GM13977 (cell line): ENCODE data around the gene ANO5.

Source experiments
- DNase-seq: peaks from one replicate; pipeline ENCODE4 v3.0.0; 2012; ENCODE audit warnings: low spot score
- in situ Hi-C: fragments of 300-500 bp; cut with MboI; formaldehyde crosslinking; loops from one replicate; pipeline ENCODE4 v1.12.0; 2022; ENCODE audit warnings: low sequenced_read_pairs, low pct_unique_long_range_greater_than_20kb, mixed read lengths, inconsistent platforms; ENCODE audit not compliant: unreplicated experiment
- TF ChIP-seq, protein P1 (sequence below): IDR thresholded peaks from 2 replicates; pipeline ENCODE4 v1.5.1; 2012; ENCODE audit warnings: mild to moderate bottlenecking, control low read depth; ENCODE audit not compliant: insufficient read depth; ENCODE audit errors: extremely low read depth, missing control alignments

The ANO5 gene

DNA sequence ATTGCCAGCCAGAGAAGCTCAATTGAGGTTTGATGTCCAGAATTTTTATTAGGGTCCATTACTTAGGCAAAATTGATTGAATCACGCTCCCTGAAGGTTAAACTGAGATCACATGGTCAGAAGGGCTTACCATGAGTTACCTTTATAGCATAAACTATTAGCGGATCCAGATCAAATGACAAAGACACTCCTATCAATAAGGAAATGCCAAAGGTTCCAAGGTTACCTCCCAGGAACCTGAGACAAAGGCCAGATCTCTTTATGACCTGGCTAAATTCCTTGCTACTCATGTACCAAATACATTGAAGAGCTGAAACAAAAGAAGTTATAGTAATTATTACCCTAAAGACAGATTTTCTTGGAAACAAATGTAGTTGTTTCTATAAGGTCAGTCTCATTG lies 27.8 kb upstream of the ANO5 start:
- in situ Hi-C loops = loop anchor here (10.0 kb wide), 1 partner anchor 140 kb away; no protein-coding TSS in a partner anchor
- TF ChIP-seq, protein P1, sequence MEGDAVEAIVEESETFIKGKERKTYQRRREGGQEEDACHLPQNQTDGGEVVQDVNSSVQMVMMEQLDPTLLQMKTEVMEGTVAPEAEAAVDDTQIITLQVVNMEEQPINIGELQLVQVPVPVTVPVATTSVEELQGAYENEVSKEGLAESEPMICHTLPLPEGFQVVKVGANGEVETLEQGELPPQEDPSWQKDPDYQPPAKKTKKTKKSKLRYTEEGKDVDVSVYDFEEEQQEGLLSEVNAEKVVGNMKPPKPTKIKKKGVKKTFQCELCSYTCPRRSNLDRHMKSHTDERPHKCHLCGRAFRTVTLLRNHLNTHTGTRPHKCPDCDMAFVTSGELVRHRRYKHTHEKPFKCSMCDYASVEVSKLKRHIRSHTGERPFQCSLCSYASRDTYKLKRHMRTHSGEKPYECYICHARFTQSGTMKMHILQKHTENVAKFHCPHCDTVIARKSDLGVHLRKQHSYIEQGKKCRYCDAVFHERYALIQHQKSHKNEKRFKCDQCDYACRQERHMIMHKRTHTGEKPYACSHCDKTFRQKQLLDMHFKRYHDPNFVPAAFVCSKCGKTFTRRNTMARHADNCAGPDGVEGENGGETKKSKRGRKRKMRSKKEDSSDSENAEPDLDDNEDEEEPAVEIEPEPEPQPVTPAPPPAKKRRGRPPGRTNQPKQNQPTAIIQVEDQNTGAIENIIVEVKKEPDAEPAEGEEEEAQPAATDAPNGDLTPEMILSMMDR = no peak
- DNase-seq = no peak

DNA sequence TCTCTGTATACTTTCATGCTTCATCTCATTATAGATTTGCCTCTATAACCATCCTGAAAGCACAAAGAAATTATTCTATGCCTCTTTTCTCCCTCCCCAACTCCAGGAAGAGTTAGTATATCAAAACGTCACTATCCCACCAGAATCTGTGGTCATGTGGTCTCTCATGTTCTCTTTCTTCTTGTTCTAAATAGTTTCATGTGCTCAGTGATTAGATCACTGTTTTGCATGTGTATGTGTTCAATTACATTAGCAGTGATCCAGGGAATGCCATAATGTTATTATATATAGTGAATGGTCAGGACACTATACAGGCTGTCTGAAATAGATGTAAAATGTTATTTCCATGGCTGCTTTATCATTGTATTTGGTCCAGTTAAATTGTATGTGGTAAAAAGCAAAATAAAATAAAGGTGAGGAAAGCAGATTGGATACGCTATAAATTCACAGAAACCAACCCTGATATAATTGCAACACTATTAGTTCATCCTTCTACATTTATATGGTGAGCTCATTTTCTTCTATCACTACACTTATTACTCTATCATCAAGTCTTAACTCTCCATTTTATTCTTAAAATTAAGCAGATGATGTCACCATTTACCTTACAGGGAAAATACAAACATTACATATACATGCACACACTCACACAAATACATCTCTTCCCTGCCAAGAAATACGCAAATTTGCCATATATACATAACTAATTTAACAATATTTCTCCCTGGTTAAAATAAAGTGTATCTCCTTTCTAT lies 26.9 kb upstream of the ANO5 start:
- in situ Hi-C loops = loop anchor here (10.0 kb wide), 1 partner anchor 139 kb away; no protein-coding TSS in a partner anchor
- TF ChIP-seq, protein P1 = no peak
- no peak for DNase-seq

DNA sequence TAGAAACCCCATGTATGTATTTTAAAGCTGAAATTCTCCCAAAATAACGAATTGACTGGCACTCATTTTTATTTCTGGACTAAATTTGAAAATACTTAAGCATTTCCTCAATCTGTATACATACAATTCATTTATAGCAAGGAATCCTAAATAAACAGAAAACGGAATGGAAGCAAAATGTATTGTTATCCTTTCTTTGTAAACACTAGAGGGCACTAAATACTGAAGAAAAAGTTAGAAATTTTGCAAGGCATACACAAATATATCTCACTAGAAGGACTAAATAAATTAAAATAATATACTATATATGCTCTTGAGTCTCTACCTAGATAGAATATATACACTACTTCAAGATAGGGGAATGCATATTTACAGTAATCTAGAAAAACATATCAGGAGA lies 23.1 kb upstream of the ANO5 start:
- in situ Hi-C loops = loop anchor here (10.0 kb wide), 1 partner anchor 135 kb away; no protein-coding TSS in a partner anchor
- no peak for DNase-seq
- TF ChIP-seq, protein P1 = peak; percentile 49

DNA sequence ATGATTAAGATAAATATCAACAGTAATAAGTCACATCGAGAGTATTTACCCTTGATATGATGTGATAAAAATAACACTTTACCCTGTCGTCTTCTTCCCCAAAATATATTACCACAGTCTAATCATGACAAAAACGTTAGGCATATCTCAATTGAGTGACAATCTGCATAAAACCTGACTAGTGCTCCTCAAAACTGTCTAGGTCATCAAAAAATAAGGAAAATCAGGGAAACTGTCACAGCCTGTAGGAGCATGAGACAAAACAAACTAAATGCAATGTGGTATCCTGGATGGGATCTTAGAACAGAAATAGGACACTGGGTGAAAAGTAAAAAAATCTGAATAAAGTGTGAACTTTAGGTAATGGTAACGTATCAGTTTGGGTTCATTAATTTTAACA lies 19.4 kb upstream of the ANO5 start:
- TF ChIP-seq, protein P1 = no peak
- DNase-seq = no peak
- in situ Hi-C loops = no loop called here

DNA sequence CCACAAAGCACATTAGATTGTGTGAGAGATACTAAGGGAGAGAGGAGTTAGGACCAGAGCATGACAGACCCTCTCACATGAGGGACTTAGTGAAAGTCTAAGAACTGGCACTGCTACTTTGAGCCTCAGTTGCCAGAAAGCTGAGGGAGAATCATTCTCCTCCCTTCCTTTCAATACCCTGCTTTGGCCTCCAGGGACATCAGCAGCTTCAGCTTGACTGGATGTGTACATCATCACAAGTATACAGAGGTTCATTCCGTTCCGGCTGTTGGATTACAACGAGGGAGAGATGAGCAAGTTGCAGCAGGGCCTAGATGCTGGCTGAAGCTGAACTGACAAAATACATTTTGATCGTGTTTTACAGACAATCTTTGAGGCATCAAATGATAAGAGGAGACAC lies 15.7 kb upstream of the ANO5 start:
- DNase-seq = no peak
- TF ChIP-seq, protein P1 = no peak
- in situ Hi-C loops = no loop called here

DNA sequence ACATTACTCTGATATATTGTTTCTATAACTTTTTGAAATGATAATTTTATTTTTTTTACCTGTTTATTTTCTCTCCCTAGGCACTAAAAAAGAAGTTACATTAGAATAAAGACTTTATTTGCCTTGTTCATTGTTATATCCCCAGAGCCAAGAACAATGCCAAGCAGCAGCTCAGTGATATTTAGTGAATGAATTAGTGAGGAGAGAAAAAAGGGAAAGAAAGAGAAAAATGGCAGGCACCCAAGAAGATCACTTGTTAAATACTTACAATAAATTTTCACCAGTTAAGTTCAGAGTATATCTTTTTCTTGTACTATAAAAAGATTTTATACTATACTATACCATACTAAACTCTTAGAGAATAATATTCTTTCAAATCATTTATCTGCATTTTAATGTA lies 13.3 kb upstream of the ANO5 start:
- DNase-seq = no peak
- in situ Hi-C loops = no loop called here
- TF ChIP-seq, protein P1 = no peak

DNA sequence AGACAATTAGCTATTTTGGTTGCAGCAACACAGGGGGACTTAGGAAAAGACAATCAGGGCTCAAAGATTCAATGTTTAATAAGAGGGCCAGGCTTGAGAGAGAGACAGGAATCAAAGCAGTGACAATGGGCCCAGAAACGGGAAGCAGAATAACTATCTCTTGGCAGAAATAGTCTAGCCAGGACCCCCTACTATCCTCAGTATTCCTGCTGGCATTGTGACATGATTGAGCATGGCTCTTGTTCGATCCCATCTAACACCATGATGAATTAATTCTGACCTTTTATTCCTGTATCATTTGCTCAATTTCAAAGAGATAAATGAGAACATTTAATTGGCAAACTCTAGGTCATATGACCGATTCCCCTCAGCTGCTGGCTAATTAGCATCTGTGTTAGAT lies 12.8 kb upstream of the ANO5 start:
- no peak for DNase-seq
- in situ Hi-C loops = no loop called here
- TF ChIP-seq, protein P1 = no peak
